Ramos (cell line): Measurements from ENCODE around the gene IFNA2.
"Not testable (repeated sequence)": the region's sequence is repeated elsewhere in the genome, so short reads cannot be mapped to it uniquely, and the experiment has no call there.

Experiments
- in situ Hi-C: fragments of 300-500 bp; cut with MboI; formaldehyde crosslinking; loops from one replicate; pipeline ENCODE4 v1.14.3; 2022; ENCODE audit warnings: low sequenced_read_pairs; ENCODE audit not compliant: unreplicated experiment

IFNA2 gene

GRCh38 chr9:21383627-21384026 is 1.6 kb downstream of the IFNA2 start:
- in situ Hi-C loops = no loop called here

DNA sequence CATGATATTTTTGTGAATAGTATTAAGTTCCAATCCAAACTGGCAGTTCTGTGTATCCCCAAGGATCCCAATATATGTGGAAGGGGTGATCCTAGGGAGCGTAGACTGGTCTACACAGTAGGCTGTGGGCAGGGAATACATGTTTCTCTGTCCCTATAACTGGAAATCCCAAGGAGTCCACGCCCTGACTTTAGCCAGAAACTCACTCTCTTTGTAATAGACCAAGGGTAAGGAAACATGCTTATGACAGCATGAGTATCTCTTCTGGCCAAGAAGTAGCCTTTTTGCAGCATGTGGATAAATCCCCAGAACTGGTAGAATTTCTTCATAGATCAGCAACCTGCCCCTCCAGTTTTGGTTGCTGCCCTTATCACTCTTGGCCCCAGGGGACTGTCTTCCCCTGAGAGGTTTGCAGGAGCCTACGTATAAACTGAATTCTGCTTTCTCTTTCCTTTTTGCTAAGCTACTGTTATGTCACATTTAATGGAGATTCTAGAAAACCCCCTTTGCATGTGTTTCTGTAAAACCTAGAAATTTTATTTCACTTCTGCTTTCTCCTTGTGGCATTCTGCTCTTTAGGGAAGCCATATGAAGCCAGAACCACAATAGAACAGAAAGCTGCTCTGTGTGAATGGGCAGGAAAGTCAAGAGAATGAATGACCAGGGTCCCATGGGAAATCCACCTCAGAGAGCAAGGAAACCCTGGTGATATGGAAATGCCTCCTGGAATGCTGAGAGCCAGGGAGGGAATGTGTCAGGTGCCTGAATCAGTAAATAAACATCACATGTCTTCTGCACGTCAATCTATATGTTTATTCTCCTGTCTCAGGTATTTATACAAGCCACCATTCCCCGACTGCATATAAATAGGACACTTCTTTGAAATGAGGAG is 3.5 kb downstream of the IFNA2 start:
- in situ Hi-C loops = no loop called here

DNA sequence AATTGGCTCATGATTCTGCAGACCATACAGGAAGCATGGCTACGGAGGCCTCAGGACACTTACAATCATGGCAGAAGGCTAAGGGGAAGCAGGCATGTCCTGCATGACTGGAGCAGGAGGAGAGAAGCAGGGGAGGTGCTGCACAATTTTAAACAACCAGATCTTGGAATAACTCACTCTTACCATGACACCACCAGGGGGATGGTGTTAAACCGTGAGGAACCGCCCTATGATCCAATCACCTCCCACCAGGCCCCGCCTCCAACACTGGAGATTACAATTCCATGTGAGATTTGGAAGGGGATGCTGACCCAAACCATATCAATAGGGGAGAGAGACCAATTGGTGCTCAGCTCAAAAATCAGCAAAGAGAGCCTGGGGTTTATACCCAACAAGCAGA is 13.7 kb downstream of the IFNA2 start:
- in situ Hi-C loops = not testable (repeated sequence)

DNA sequence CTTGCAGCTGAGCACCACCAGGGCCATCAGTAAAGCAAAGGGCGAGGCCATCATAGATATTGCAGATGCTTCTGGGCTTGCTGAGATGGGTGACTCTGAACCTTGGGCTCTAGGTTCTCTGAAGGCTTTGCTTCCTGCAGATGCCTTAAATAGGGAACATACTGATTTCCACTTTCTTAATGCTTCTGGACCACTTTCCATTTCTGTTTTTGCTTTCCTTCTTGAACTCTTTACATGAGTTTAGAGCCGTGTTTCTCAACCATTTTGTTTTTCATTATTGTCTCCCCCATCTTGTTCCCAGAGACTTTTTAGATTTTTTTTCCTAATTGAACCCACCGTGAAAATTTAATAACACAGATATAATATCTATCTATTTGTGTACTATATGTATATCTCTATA is 17.2 kb downstream of the IFNA2 start, which contains the start of gene IFNA13:
Gene IFNA13 (minus strand): TSS at position 101 of the 400 bp plus-strand sequence. CDS start 47 bp downstream, at position 54.
- in situ Hi-C loops = no loop called here

DNA sequence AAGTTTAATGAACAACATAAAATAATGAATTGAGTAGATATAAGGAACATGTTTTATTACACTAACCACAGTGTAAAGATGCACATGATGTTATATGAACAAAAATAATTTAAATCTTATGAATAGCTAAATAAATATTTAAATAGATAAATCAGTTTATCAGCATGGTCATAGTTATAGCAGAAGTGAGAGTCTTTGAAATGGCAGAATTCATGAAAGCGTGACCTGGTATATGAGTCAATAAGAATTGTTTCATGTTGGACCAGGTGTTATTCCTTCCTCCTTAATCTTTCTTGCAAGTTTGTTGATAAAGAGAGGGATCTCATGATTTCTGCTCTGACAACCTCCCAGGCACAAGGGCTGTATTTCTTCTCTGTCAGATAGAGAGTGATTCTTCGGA is 18.0 kb downstream of the IFNA2 start:
- in situ Hi-C loops = not testable (repeated sequence)

DNA sequence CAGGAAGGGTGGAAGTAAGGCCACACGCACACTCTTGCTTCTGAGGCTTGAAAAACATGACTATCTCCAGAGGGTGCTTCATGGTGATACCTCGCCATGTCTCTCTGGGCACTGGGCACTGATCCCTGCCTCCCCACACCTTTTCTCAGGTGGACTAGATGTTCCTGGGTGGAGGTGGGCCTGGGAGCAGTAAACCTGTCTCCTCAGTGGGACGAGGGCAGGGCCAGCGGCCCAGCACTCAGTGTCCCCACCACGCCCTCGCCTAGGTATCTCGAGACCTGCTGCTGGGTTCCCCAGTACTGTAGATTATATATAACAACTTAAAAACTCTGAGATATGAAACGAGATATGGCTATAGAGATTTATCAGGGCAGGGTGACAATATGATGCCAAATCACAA is 22.9 kb downstream of the IFNA2 start:
- in situ Hi-C loops = no loop called here

DNA sequence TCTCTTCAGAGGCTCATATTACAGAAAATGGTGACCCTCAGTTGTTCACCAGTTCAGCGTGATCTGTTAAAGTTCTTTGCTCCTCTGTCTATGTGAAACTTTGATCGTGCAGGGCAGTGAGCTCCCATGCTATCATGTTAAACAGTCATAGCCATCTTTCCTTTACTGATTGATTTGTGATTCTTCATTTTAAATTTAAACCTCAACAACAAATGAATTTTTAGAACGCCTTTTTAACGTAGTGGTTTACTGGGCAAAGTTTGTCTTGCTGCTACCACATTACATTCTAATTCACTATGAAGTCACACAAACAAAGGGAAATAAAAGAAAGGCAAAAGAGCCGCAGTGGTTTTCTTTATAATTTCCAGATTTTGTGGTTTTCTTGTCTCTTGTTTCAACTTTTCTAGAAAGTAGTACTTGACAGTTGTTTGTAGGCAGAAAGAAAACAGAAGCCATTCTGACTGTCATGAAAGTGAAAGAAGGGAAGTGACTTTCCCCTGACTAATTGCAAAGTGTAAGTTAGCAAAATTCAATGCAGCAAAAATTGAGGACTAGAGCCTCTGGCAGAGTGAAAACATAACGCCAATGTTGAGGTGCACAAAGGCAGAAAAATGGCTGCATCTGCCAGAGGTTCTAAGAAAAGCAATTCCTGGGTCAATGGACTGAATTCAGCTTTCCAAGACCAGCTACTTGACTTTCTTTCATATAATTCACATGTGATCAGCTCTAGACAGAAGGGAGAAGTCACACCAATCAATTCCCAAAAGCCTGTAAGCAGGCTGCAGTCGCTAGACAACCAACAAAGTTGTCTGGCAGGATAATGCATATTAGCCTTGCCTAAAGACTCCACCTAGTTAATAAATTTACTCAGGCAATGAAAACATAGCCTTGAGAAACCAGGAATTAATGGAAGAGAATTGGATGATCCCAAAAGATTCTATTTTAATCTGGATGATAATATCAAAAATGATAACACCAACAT is 27.4 kb downstream of the IFNA2 start:
- in situ Hi-C loops = no loop called here

DNA sequence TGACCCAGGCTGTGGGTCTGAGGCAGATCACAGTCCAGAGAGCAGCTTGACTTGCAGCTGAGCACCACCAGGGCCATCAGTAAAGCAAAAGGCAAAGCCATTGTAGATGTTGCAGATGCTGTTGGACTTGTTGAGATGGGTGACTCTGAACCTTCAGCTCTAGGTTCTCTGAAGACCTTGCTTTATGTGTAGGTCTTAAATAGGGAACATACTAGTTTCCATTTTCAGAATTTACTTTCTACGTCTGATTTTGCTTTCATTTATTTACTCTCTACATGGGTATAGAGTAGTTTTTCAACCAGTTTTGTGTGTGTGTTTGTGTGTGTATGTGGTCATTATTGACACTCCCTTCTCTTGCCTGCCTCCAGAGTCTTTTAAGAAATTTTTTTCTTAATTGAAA is 34.4 kb downstream of the IFNA2 start, which contains the start of gene IFNA6:
Gene IFNA6 (minus strand): TSS at position 101 of the 400 bp plus-strand sequence. CDS start 0 bp downstream, at position 101.
- in situ Hi-C loops = no loop called here

DNA sequence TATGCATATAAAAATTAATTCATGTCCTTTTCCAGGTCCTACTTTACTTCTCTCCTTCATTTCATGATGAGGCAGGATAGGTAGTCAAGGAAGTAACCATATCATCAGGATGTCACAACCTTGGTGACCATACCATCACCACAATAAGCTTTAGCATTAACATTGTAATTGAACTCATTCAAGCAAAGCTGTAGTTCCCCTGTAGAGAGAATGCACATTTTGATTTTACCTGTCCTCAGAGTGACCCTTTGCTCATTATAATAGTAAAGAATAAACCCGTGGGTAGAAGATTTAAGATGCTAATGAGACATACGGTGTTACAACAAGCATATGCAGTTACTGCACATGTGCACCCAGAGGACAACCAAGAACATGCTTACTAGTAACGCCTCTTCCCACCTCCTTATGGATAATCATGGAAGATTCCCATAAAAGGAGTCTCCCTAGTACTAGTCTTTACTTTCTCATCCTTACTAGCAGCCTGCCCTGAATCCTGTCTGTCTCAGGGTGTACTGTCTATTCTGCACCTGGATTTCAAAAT is 36.7 kb downstream of the IFNA2 start:
- in situ Hi-C loops = no loop called here

GRCh38 chr9:21340735-21341134 is 44.5 kb downstream of the IFNA2 start:
- in situ Hi-C loops = no loop called here

GRCh38 chr9:21336457-21336856 is 48.7 kb downstream of the IFNA2 start:
- in situ Hi-C loops = no loop called here

DNA sequence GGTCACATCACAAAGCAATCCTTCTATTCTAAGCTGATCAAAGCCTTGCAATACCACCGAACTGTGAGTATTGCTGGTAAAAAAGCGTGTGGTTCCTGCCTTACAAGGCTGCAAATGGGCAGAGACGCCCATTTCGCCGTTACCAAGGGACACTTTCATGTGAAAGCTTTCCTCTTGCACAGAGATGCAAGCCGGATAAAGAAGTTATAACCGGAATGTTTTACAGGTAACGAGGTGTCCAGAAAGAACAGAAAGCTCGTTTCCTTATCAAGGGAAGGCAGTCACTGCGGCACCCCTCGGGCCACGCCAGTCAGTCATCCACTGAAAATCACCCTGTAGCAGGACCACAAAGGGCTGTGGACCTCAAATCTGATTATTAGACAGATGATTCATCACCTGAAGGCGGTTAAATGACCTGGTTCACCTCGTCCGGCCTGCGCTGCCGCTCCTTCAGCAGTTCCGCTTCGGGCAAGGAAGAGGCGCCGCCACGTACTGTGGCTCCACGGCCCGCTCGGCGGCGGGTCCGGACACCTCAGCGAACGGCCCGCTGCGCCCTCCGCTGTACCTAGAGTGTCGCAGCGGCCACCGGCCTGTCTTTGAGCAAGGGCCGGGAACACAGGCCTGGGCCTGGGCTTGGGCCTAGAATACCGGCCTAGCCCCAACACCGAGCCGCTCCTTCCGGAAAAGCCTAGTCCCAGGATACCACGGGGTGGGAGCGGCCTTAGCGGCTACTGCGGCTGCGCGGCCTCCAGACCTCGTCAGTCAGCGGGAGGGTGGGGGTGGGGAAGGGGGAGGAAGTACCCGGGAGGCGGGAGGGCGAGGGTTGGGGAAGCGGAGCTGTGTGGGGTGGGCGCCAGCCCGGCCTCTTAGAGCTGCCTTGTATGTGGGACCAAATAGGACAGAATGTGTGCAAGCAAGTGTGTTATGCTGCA is 50.2 kb downstream of the IFNA2 start, which contains the start of gene KLHL9:
Gene KLHL9 (minus strand): TSS at position 704 of the 932 bp plus-strand sequence. CDS start 545 bp downstream, at position 159.
- in situ Hi-C loops = no loop called here
